GM18519 (cell line): ENCODE data around the gene F7.
"Not testable (repeated sequence)": the region's sequence is repeated elsewhere in the genome, so short reads cannot be mapped to it uniquely, and the experiment has no call there.

Experiments used
- ATAC-seq: cut with Tn5 transposase; IDR thresholded peaks from one replicate; pipeline ENCODE4 v1.9.1; 2021; ENCODE audit warnings: mild to moderate bottlenecking, moderate library complexity; ENCODE audit not compliant: unreplicated experiment, low FRiP score

The F7 gene

GRCh38 chr13:113070855-113071254, 34.7 kb upstream of the F7 start:
- no peak for ATAC-seq

GRCh38 chr13:113072376-113072775, 33.2 kb upstream of the F7 start:
- ATAC-seq: no peak

GRCh38 chr13:113073942-113074341, 31.6 kb upstream of the F7 start:
- no peak for ATAC-seq

DNA sequence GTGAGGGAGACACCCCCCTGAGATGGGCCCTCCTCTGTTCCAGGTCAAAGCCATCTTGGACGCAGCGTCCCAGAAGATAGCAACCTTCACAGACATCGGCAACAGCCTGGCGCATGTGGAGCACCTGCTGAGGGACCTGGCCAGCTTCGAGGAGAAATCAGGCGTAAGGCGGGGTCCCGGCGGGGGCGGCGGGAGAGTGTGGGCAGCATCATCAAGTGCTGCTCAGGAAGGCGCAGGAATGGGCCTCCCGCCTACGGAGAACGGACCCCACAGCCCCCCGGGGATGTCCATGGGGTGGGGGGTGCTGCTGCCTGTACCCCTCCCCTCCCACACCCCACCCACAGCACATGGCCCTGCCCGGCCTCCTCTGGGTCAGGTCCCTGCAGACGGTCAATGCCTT, 31.2 kb upstream of the F7 start:
- no peak for ATAC-seq

GRCh38 chr13:113074876-113075275, 30.7 kb upstream of the F7 start:
- ATAC-seq: no peak

GRCh38 chr13:113075711-113076110, 29.9 kb upstream of the F7 start:
- no peak for ATAC-seq

DNA sequence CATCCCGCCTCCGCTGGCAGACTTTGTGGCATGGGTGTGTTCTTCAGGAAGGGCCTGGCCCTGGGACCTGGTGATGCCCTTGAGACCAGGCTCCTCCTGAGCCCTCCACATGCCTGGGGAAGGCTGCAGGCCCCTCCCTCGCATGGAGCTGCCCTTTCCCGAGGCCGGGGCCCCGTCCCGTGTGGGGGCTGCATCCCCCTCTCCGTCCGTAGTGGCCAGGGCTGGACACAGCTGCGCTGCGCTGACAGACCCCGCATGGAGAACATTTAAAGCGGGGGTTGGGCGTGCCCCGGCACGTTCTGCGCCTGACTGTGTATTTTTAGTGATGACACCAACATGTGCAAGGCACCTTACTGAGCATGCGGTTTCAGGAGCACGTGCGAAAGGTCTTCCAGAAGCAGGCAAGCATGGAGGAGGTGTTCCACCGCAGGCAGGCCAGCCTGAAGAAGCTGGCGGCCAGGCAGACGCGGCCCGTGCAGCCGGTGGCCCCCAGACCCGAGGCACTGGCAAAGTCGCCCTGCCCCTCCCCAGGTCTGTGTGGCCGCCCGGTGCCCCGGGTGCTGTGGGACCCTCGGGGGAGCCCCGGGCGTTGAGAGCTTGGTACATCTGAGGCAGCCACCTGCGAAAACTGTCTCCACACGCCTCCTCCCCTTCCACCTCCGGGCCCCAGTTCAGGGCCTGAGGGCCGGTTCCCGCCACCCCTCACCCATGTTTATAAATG, 28.8 kb upstream of the F7 start:
- no peak for ATAC-seq

DNA sequence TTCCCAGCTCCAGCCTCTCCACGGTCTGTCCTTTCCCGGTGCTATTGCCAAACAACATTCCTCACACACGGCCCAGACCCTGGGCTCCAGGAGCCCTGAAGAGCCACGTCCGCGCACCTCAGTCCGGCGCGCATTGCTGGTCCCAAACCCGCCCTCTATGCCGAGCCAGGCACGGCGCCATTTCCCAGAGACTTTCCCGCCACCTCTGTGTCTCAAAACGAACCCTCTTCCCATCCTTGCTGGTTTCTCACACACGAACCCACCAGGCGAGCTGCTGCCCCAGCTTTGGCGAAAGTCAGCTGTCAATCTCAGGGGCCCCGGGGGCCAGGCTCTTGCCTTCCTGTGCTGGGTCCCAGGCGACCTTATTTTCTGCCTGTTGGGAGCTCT, 28.0 kb upstream of the F7 start:
- no peak for ATAC-seq

DNA sequence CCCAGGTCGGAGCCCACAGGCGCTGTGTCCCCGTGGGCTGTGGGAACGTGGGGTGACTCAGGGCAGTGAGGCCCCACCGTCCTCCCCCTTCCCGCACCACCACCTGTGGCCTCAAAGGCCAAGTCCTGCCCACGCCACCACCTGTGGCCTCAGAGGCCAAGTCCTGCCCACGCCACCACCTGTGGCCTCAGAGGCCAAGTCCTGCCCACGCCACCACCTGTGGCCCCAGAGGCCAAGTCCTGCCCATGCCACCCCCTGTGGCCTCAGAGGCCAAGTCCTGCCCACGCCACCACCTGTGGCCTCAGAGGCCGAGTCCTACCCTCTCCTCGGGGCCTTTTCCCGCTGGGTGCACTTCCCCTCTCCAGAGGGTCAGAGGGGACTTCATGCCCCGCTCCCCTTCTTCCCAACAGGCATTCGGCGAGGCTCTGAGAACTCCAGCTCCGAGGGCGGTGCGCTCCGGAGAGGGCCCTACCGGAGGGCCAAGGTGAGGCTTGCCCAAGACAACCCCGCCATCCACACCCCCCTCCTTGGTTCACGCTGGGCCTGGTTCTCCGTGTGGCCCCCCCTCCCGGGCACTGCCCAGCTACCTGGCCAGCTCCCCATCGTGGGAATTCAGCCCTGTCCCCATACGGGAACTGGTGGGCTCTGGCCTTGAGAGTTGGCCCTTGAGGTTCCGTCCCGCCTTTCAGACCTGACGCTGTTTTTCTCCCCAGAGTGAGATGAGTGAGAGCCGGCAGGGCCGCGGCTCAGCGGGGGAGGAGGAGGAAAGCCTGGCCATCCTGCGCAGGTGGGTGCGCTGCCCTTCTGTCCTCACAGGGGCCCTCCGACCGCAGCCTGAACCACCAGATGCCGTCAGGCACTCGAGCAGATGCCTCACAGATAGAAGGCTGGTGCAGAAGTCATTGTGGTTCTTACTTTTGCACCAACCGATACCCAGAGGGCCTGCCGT, 27.4 kb upstream of the F7 start:
- no peak for ATAC-seq

DNA sequence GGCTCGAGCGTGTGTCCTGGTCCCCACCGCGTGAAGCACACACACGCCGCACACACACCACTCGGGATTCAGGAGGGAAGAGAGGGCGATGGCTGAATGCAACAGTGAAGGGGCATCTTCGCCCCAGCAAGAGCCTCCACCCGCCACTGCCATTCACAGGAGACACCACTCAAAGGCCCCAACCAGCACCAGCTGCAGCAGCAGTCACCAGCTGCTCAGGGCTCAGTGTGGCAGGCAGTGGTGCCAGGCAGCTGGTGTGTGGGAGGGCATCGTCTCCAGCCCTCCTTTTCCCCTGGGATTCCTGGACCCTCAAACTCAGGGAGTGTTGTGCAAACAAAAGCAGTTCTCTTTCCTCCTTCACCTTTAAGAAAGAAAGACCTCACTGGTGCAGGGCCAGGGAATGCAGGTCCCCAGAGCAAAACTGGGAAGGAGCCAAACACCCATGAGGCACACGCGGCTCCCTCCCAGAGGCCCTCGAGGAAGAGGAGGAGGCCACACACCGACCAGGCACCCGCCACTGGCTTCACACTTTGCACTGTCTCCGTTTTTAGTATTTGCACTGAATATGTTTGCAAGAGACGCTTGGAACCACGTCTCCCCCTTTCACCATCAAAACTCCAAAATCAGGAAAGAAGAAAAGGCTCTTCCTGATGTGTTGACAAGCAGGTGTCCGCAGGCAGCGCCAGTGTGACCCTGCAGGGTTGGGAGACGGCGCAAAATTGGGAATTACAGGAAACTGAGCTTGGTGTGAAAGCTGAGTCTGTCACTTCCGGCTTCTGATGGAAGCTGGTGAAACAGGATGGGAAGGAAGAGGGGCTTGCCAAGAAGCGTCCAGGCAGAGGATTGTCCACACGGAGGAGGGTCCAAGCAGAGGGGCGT, 26.4 kb upstream of the F7 start:
- ATAC-seq: no peak

DNA sequence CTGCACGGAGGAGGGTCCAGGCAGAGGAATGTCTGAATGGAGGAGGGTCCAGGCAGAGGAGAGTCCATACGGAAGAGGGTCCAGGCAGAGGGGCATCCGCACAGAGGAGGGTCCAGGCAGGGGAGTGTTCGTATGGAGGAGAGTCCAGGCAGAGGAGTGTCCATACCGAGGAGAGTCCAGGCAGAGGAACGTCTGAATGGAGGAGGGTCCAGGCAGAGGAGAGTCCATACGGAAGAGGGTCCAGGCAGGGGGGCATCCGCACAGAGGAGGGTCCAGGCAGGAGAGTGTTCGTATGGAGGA, 25.9 kb upstream of the F7 start:
- ATAC-seq: not testable (repeated sequence)

DNA sequence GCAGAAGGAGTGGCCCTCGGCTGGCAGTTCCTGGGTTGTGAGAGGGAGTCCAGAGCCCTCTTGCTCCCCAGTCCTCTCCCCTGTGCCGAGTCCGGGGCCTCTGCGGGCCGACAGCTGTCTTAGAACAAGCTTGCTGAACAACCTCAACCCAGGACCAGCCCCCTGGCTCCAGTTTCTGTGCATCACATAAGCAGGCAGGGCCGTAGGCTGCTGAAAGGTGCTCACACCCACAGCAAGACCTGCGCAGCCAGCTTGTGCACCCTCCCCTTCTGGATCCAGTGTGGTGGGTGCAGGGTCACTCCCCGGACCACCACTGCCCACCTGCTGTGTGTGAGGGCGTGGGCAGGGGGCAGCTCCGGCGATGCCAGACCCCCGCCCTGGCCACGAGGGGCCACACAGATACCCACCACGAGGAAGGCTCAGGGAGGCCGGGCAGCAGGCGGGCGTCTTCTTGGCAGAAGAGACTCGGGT, 25.2 kb upstream of the F7 start:
- ATAC-seq: no peak

DNA sequence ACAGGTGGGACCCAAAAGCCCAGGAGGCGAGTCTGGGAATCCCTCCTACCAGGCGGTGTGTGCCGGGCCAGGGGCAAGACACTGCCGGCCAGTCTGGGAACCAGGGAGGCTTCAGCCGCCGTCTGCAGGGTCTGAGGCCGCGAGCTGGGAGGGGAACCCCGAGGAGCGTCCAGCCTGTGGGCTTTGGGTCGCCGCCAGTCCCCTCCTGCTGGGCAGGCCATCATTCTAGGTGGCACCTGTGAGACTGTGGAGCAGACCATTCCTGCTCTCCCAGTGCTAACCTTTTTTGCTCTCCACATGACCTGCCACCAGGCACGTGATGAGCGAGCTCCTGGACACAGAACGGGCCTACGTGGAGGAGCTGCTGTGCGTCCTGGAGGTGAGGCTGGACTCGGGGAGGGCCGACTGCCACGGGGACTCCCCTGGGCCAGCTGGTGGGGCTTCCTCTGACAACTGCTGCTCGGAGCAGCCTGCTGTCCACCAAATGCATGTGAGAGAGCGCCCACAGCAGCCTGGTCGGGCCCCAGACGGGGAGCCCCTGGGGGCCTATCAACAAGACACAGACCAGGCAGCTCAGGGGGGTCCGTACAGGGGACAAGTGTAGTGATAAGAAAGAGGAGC, 24.6 kb upstream of the F7 start:
- ATAC-seq: no peak

DNA sequence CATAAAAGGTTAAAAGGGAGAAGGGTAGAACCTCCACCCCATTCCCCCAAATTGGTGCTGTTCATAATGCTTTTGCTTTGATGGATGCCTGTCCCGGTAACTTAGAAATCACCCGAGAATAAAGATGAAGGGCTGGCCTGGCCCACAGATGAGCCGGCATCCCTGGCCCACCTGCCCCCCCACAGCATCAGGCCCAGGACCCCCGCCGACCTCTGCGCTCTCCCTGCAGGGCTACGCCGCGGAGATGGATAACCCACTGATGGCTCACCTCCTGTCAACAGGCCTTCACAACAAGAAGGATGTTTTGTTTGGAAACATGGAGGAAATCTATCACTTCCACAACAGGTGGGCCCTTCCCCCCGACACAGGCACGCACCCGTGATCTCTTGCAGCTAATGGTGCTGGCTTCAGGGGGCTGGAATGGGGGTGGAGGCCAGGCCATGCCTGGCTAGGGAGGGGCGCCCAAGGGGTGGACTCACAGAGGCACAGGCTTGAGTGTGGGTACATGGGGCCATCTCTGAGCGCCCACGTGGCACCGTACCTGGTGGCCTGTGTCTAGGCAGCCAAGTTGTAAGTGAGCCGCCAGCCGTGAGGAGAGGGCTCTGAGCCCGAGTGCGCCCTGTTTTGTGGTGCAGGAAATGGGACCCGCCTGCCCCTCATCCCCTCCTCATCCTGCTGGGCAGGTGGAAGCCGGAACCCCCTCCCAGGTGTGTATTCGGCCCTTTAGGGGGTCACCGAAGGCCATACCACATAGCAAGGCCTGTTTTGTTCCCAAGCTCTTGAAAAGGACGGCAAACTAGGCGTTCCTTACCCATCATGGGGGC, 23.2 kb upstream of the F7 start:
- no peak for ATAC-seq

DNA sequence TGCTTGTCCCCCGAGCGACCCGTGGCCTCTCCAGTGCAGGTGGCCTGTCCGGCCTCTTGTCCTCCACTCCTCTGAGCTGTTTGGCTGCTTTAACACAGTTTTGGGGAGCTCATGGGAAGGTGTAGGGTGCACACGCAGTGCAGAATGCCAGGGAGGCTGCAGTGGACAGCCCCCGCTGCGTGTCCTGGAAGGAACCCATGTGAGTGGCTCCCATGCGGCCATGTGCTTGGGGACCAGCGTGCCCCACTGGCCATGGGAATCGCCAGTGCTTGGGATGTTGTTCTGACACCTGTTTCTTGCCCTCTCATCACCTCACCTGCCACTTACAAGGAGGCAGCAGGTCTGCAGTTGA, 22.6 kb upstream of the F7 start:
- ATAC-seq: no peak

- no peak for ATAC-seq
Observed at GRCh38 chr13:113083402-113084061, 22.1 kb upstream of the F7 start.

DNA sequence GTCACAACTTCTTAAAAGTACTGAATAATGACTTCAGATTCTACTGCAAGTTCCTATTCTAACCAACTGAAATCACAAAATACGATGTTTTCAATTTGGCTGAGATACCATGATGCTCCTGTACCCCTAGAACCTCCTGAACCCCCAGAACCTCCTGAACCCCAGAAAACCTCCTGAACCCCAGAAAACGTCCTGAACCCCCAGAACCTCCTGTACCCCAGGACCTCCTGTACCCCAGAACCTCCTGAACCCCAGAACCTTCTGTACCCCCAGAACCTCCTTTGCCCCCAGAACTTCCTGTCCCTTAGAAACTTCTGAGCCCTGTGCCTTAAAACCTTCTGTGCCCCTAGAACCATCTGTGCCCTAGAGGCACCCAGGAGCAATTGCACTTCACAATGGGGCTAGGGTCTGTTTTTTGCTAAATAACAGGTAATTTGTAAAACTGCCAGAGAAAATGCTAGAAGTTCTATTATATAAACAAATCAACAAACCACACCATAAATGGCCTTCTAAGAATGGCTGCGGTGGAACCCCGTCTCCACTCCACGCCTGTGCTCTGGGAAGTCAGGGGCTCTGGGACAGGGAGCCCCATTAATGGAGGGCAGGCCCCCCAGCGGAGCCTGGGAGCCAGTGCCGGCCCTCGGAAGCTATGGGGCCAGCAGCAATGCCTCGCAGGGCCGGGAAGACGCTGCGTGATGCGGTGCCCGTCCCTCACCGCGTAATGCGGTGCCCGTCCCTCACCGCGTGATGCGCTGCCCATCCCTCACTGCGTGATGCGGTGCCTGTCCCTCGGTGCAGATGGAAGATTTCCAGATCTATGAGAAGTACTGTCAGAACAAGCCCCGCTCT, 21.3 kb upstream of the F7 start:
- ATAC-seq: no peak

DNA sequence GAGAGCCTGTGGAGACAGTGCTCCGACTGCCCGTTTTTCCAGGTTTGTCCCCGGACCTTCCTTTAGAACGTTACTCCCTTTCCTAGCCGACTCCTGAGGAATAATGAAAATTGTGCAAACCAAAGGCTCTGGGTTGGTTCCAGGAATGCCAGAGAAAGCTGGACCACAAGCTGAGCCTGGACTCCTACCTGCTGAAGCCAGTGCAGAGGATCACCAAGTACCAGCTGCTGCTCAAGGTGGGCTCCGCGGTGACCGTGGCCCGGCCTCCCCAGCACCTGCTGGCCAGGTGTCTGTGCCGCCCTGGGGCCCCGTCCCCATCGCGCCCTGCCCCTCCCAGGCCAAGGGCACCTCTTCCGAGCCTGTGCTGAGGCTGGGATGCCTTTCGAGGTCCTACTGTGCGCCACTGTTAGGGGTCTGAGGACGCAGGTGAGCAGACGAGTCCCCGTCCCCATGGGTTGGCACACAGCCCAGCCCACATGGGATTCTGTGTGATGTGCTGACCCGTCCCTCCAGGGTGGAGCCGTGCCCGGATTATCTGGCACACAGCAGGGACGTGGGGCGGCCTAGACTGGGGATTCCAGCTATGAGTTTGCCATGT, 20.5 kb upstream of the F7 start:
- ATAC-seq: no peak
